PC-9 (cell line): ENCODE measurements around the gene TUT4. TPM values are rescaled to one million over a fixed set of nuclear protein-coding genes. Genes with fewer than 3 reads are reported as not detected.

ENCODE experiments used
- BruUV-seq: library from RNA; stranded (reverse); fragments of 400-500 nt; replicated peaks from 2 replicates; lab custom pipeline; 2021; lab: Mats Ljungman, UMichigan
- CTCF ChIA-PET: fragments of 300-600 bp; sonication (Branson Sonifier 250); formaldehyde crosslinking; loops from one replicate; lab custom pipeline; 2022; ENCODE audit warnings: antibody characterized with exemption; lab: Charles Lee
- POLR2A ChIA-PET: fragments of 300-600 bp; sonication (Branson Sonifier 250); formaldehyde crosslinking; loops from one replicate; lab custom pipeline; 2022; ENCODE audit warnings: antibody characterized with exemption; ENCODE audit not compliant: unreplicated experiment; lab: Charles Lee
- DNase-seq, 2 experiments: peaks; one replicate each; pipeline versions ENCODE4 v3.0.0 to v3.0.0-alpha.2; 2015 to 2022; ENCODE audit warnings: mixed read lengths in 1 of 2
- H2AFZ ChIP-seq: fragments of 200-600 bp; sonication (generic); 2 replicates; pipeline ENCODE4 v1.8.1; 2017; ENCODE audit warnings: antibody characterized with exemption
- H3F3A ChIP-seq: fragments of 200-600 bp; sonication (generic); 2 replicates; pipeline ENCODE4 v1.8.1; 2017; ENCODE audit warnings: antibody characterized with exemption, mild to moderate bottlenecking, low read depth; ENCODE audit not compliant: insufficient read depth
- H3K27ac ChIP-seq: fragments of 200-600 bp; sonication (generic); 2 replicates; pipeline ENCODE4 v1.6.1; 2016; ENCODE audit warnings: mixed run types
- H3K27me3 ChIP-seq: fragments of 200-600 bp; sonication (generic); 2 replicates; pipeline ENCODE4 v1.6.1; 2016; ENCODE audit warnings: low read depth, mixed run types; ENCODE audit not compliant: insufficient read depth
- H3K36me3 ChIP-seq: fragments of 200-600 bp; sonication (generic); 2 replicates; pipeline ENCODE4 v1.6.1; 2016; ENCODE audit warnings: low read depth, mixed run types
- H3K4me1 ChIP-seq: fragments of 200-600 bp; sonication (generic); replicated peaks from 2 replicates; pipeline ENCODE4 v1.6.1; 2016; ENCODE audit warnings: mixed run types; ENCODE audit not compliant: insufficient read depth
- H3K4me2 ChIP-seq: fragments of 200-600 bp; sonication (generic); 2 replicates; pipeline ENCODE4 v1.6.1; 2017; ENCODE audit warnings: mixed run types
- H3K4me3 ChIP-seq: fragments of 200-600 bp; sonication (generic); 2 replicates; pipeline ENCODE4 v1.6.1; 2016; ENCODE audit warnings: mixed run types
- H3K79me2 ChIP-seq: fragments of 200-600 bp; sonication (generic); 2 replicates; pipeline ENCODE4 v1.6.1; 2017; ENCODE audit warnings: low read depth, mixed run types
- H3K9me2 ChIP-seq: fragments of 200-600 bp; sonication (generic); 2 replicates; pipeline ENCODE4 v1.8.1; 2017; ENCODE audit warnings: mild to moderate bottlenecking; ENCODE audit not compliant: insufficient read depth
- H3K9me3 ChIP-seq: fragments of 200-600 bp; sonication (generic); 2 replicates; pipeline ENCODE4 v1.8.1; 2016; ENCODE audit warnings: low read depth; ENCODE audit not compliant: insufficient read depth
- H4K20me1 ChIP-seq: fragments of 200-600 bp; sonication (generic); 2 replicates; pipeline ENCODE4 v1.8.1; 2017; ENCODE audit not compliant: insufficient read depth
- EZH2 ChIP-seq: fragments of 200-600 bp; sonication (generic); IDR thresholded peaks from 2 replicates; pipeline ENCODE4 v1.8.0; 2017; ENCODE audit warnings: antibody characterized with exemption, low read depth
- intact Hi-C: fragments of 100-400 bp; cut with micrococcal nuclease; formaldehyde crosslinking; loops from one replicate; pipeline ENCODE4 v1.10.0; 2022; ENCODE audit not compliant: unreplicated experiment
- total RNA-seq: library from RNA; stranded (reverse); gene quantifications from 2 replicates; pipeline ENCODE4 v1.2.3, GENCODE V29; 2021
- TF ChIP-seq, protein P1 (sequence below): fragments of 200-600 bp; sonication (generic); conservative IDR thresholded peaks from 2 replicates; pipeline ENCODE4 v1.6.1; 2017; ENCODE audit warnings: mixed run types, antibody characterized with exemption, mild to moderate bottlenecking, moderate library complexity

The TUT4 gene
- total RNA-seq, 1 experiment from 2014 or later = 78.3 TPM

- Histone ChIP-seq H2AFZ (no peak overlapping the region), H4K20me1 (no peaks in the 10 kb centered on the region), H3K79me2 (no peaks in the 10 kb centered on the region), H3F3A (peaks cover 14% of the 10 kb centered on the region; the same call in 1 of the 2 replicates), H3K9me3 (no peaks in the 10 kb centered on the region), H3K4me3 (no peak overlapping the region), H3K27me3 (no peaks in the 10 kb centered on the region), H3K4me2 (no peak overlapping the region), H3K36me3 (no peaks in the 10 kb centered on the region), H3K9me2 (no peaks in the 10 kb centered on the region; the same call in 1 of the 2 replicates), H3K4me1 (peaks cover 12% of the 10 kb centered on the region), H3K27ac (no peak overlapping the region)
- intact Hi-C loops = no loop called here
- POLR2A ChIA-PET = no interaction called here
- no peak for DNase-seq
- CTCF ChIA-PET = no interaction called here
- TF ChIP-seq, protein P1, sequence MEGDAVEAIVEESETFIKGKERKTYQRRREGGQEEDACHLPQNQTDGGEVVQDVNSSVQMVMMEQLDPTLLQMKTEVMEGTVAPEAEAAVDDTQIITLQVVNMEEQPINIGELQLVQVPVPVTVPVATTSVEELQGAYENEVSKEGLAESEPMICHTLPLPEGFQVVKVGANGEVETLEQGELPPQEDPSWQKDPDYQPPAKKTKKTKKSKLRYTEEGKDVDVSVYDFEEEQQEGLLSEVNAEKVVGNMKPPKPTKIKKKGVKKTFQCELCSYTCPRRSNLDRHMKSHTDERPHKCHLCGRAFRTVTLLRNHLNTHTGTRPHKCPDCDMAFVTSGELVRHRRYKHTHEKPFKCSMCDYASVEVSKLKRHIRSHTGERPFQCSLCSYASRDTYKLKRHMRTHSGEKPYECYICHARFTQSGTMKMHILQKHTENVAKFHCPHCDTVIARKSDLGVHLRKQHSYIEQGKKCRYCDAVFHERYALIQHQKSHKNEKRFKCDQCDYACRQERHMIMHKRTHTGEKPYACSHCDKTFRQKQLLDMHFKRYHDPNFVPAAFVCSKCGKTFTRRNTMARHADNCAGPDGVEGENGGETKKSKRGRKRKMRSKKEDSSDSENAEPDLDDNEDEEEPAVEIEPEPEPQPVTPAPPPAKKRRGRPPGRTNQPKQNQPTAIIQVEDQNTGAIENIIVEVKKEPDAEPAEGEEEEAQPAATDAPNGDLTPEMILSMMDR = no peak
- no peak for TF ChIP-seq EZH2
- no TSS peak for BruUV-seq
These were observed 23.2 kb upstream of the TUT4 start for GRCh38 chr1:52576074-52576473.

DNA sequence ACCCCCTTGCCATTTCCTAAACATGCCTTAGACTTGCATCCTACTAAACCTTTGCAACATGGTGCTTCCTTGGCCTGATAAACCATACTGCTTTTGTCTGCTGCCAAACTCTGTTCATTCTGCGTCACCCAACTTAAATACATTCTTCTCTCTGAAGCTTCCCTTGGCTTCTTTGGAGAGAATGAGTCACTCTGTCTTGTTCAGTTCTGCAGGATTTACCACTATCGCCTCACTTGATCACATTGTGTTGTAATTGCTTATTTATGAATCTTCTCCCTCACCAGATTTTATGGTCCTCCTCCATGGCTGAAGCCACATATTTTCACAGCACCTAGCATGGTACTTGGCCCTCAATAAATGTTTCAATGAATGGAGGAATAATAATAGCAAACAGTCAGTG lies 21.7 kb upstream of the TUT4 start:
- H3K4me2 ChIP-seq = 0 out of 2 replicates have a peak overlapping the region, but pooled peaks have one; percentile 9
- H3K9me2 ChIP-seq = no peaks in the 10 kb centered on the region; the same call in 1 of the 2 replicates
- no peaks in the 10 kb centered on the region for H3K36me3 ChIP-seq
- H3K4me3 ChIP-seq = no peak overlapping the region
- DNase-seq = peak; percentile 31 to 93
- no peak overlapping the region for H3K27ac ChIP-seq
- POLR2A ChIA-PET = interaction anchor here (0.6 kb wide), 1 partner anchor 22 kb away, joined by 14 read pairs; the partner anchor contains the start of gene TUT4
- intact Hi-C loops = loop anchor here (5.0 kb wide), 1 partner anchor 58 kb away; the partner anchor contains the start of gene SHISAL2A
- TF ChIP-seq, protein P1 = no peak
- no peak for TF ChIP-seq EZH2
- H3K9me3 ChIP-seq = no peaks in the 10 kb centered on the region
- CTCF ChIA-PET = no interaction called here
- no peak overlapping the region for H2AFZ ChIP-seq
- no TSS peak for BruUV-seq
- peaks cover 14% of the 10 kb centered on the region; the same call in 1 of the 2 replicates for H3F3A ChIP-seq
- H3K27me3 ChIP-seq = no peaks in the 10 kb centered on the region
- no peaks in the 10 kb centered on the region for H3K79me2 ChIP-seq
- H4K20me1 ChIP-seq = no peaks in the 10 kb centered on the region
- peaks cover 12% of the 10 kb centered on the region for H3K4me1 ChIP-seq

- TF ChIP-seq, protein P1 = no peak
- no peak for TF ChIP-seq EZH2
- Histone ChIP-seq H3K9me2 (no peaks in the 10 kb centered on the region; the same call in 1 of the 2 replicates), H3K27ac (no peak overlapping the region), H4K20me1 (no peaks in the 10 kb centered on the region), H3F3A (peaks cover 14% of the 10 kb centered on the region; the same call in 1 of the 2 replicates), H3K4me1 (peaks cover 12% of the 10 kb centered on the region), H3K4me2 (no peak overlapping the region), H2AFZ (no peak overlapping the region), H3K9me3 (no peaks in the 10 kb centered on the region), H3K4me3 (no peak overlapping the region), H3K27me3 (no peaks in the 10 kb centered on the region), H3K36me3 (no peaks in the 10 kb centered on the region), H3K79me2 (no peaks in the 10 kb centered on the region)
- ChIA-PET CTCF (no interaction called here), POLR2A (no interaction called here)
- intact Hi-C loops = loop anchor here (5.0 kb wide), 1 partner anchor 60 kb away; the partner anchor contains the start of gene SHISAL2A
- DNase-seq = no peak
- BruUV-seq = no TSS peak
These were observed 19.5 kb upstream of the TUT4 start for GRCh38 chr1:52572387-52572786.
